GM19023 (cell line): ENCODE measurements around the gene AIFM1.

Source experiments
- ATAC-seq: cut with Tn5 transposase; IDR thresholded peaks from one replicate; pipeline ENCODE4 v1.9.1; 2021; ENCODE audit warnings: mild to moderate bottlenecking, moderate library complexity; ENCODE audit not compliant: unreplicated experiment

AIFM1 gene

DNA sequence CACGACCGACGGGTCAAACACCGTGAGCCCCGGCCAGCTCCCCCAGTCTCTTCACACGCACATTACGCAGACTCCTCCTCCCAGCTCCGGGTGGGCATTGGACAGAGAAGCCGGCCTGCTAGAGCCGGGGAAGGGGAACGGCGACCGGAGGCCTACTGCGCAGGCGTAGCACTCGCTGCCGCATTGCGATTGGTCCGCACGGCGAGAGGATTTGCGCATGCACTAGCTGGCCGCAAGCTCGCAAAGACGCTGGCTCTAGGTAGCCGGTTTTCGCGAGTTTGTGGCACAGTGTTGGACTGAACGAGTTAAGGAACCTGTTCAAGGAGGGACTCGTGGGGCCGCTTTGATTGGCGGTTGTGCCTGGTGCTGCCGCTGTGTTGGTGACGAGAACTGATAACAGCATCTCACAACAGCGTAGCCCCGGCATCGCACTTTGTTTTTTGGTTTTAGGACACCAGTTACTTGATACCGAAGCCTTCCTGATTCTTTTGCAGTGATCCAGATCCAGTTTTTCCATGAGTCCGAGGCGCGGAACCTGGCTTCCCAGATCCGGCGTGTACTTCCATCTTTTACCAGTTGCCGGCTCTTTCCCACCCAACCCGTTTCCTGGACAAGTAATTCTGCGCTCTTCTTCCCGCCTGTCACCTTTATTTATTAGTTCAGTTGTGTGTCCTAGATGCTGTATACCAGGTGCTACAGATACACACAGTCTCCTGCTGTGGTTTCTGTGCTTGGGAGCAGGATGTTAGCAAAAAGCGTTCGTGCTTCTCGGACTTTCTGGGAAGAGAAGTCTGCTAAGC, at the start of gene AIFM1:
Gene AIFM1 (minus strand): TSS at position 139 of the 800 bp plus-strand sequence. CDS start 185 bp downstream, outside the sequence.
- peak; percentile 87 for ATAC-seq

DNA sequence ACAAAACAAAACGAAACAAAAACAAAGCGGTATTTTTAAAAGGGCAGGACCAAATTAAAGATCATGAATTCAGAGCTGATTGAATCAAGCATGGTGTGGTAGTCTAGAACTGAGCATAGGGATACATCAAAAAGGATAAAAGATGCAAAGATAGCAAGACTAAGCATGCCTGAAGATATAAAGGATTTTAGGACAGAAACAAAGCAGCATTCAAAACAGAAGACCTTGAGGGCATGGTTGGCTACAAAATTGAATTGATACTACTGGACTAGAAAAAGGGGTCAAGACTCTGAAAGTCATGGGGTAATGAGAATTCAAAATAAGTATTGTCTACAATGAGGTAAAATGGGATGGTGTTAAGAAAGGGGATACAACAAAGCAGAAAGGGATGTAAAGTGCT, 47.7 kb upstream of the AIFM1 start:
- no peak for ATAC-seq

DNA sequence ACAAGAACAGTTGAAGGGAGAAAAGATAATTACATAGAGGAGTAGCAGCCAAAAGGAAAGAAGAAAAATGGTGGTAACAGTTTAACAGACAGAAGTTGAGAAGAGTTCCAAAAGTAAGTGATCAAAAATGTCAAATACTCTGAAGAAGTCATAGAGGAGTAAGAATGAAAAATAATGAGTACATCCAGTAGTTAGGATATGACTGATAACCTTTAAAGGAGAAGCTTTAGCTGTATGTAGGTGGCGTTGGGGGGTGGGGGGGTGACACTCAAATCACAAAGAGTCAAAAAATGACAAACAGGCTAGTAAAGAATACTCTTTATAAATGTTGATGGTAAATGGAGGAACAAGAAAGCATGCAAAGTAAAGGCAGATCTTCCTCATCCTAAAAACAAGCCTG, 46.7 kb upstream of the AIFM1 start:
- ATAC-seq, result no peak

DNA sequence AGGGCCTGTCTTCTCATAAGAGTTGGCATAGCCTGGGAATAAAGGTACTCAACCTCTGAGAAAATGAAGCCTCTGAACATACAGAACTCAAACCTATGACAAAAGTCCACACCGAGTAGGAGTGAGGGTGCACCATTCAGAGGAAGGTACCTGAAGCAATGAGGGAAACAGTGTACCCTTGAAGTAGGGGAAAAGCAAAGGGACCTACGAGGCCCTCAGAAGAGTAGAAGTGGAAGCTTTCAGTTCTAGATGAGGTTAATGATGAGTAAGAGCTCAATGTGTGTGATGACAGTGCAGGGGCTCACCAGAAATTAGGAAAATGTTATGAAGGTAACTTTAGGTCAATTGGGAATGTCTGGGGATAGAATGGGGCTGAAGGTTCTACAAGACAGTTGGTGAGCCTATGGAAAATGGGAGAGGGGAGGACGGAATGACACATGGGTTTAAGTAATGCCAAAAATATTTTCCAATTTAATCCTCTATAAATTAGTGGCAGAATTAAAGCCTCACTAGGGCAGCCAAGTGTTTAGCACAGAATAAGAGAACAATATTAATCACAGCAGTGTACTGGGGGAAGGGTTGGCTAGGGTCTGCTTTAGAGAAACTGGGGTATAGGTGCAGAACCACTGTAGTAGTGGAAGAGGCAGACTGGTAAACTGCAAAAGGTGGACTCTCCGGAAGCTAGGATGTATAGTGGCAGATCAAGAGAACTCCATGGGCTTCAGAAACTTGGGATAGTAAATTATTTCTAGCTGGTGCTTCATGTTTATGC, 46.0 kb upstream of the AIFM1 start:
- ATAC-seq, result peak; percentile 50

GRCh38 chrX:130204647-130205046, 39.0 kb upstream of the AIFM1 start:
- ATAC-seq, result no peak

GRCh38 chrX:130197464-130197863, 31.8 kb upstream of the AIFM1 start:
- no peak for ATAC-seq

DNA sequence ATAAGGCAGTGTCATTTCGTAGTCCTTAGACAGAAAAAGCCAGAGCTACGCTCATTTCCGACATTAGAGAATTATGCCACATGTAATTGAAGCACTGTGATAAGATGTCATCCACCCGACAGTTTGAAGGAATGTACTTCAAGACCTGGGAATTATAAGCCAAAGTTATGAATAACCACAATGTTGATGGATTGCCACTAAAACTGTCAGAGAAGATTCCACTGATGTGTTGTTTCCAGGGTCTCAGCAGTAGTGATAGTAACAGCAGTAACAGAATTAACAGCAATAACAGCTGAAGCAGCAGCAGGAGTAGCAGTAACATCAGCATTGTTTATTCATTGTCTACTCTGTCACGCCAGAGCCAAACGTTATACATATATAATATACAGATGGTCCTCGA, 30.8 kb upstream of the AIFM1 start:
- ATAC-seq, result no peak

- ATAC-seq, result no peak
Observed at GRCh38 chrX:130190801-130191200, 25.2 kb upstream of the AIFM1 start.

DNA sequence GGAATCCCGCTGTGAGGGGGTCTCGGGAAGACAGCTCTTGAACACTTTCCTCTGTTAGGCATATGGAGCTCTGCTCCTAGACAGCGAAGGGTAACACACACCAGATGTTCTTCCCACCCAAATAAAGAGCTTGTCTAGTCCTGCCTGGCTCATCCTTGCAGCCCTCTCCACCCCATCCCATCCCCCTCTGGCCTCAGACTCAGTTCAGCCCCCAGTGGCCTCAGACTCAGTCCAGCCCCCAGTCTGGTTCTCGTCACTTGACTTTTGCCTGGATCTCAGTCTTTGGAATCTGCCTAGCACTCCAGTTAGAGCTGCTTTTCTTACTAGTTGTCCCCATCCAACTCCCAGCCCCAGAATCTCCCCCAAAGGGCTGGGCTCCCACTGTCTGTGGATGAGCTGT, 21.0 kb upstream of the AIFM1 start:
- ATAC-seq, result no peak

- no peak for ATAC-seq
Observed at GRCh38 chrX:130184857-130185256, 19.2 kb upstream of the AIFM1 start.

- no peak for ATAC-seq
Observed at GRCh38 chrX:130184168-130184567, 18.5 kb upstream of the AIFM1 start.

- ATAC-seq, result no peak
Observed at GRCh38 chrX:130179579-130180215, 14.1 kb upstream of the AIFM1 start.

GRCh38 chrX:130179170-130179569, 13.5 kb upstream of the AIFM1 start:
- no peak for ATAC-seq

GRCh38 chrX:130176942-130177341, 11.3 kb upstream of the AIFM1 start:
- ATAC-seq, result no peak

- ATAC-seq, result peak; percentile 71
Observed at GRCh38 chrX:130176354-130176776, 10.7 kb upstream of the AIFM1 start.

- ATAC-seq, result no peak
Observed at GRCh38 chrX:130174937-130175336, 9.3 kb upstream of the AIFM1 start.

DNA sequence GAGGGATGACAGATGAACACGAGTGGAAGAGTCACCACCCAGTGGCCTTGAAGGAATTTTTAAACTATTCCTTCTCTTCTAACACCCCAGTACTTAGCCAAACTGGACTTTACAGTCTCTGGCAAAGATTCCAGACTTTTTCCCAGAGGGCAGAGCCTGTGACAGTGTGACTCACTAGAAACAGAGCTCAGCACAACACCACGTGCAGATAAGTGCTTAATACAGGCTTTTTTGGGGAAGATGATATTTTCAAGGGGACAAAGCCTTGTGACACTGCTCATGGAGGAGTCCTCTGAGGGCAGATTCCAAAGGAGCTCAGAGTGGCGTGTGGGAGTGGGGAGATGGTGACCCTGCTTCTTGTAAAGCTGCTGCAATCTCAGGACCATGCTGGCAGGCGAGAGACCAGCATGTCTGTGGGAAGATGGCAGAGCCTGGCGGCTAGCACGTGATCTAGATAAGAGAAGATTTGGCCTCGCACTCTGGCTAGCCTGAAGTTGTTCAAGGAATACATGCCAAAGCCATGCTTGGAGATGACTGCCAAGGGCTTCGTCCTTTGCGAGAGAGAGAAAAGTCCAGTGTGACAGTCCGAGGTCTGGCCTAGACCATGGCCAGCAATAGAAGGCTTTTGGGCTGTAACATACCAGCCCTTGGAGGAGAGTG, 8.5 kb upstream of the AIFM1 start:
- ATAC-seq, result no peak

GRCh38 chrX:130173190-130173895, 7.7 kb upstream of the AIFM1 start:
- no peak for ATAC-seq

DNA sequence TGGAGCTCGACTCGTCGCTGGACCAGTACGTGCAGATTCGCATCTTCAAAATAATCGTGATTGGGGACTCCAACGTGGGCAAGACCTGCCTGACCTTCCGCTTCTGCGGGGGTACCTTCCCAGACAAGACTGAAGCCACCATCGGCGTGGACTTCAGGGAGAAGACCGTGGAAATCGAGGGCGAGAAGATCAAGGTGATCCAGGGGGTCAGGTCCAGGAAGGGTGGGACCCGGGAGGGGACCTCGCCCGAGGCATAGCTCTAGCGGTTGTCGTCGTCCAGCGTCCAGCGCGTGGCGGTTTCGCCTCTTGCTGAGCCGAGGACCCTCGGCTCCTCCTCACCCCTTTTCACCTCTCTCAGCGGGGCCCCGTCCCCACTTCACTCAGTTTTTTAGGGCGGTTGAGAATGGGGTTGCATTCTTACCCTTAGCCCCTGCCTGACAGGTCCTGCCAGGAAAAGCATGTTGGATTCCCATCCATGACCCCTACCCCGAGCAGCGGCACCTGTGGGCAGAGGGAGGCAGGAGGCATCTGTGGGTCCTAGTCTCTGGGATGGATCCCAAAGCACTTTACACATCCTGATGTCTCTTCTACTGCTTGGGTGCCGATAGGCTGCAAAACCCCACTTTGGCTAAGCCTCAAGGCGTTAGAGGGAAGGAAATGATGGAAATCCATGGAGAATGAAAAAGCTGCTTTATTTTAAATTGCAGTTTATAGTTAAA, 6.6 kb upstream of the AIFM1 start:
- no peak for ATAC-seq
